RKO (cell line): ENCODE measurements around the gene GPR180.
A peak's percentile ranks its signal among the peaks of the same experiment; 100 is the strongest.
"Not testable (repeated sequence)": the region's sequence is repeated elsewhere in the genome, so short reads cannot be mapped to it uniquely, and the experiment has no call there.

Experiments used
- DNase-seq: peaks from one replicate; pipeline ENCODE4 v3.0.0-alpha.2; 2016; ENCODE audit warnings: low spot score

Gene GPR180

GRCh38 chr13:94596575-94596971 lies 5.1 kb upstream of the GPR180 start:
- no peak for DNase-seq

GRCh38 chr13:94598281-94598680 lies 3.4 kb upstream of the GPR180 start:
- no peak for DNase-seq

GRCh38 chr13:94599877-94600276 lies 1.8 kb upstream of the GPR180 start:
- DNase-seq = no peak

GRCh38 chr13:94602467-94602866 lies 810 bp downstream of the GPR180 start:
- no peak for DNase-seq

- no peak for DNase-seq
These were observed 5.4 kb downstream of the GPR180 start for GRCh38 chr13:94607056-94607455.

GRCh38 chr13:94607939-94608338 lies 6.3 kb downstream of the GPR180 start:
- no peak for DNase-seq

- no peak for DNase-seq
These were observed 6.9 kb downstream of the GPR180 start for GRCh38 chr13:94608586-94608985.

GRCh38 chr13:94609196-94609595 lies 7.5 kb downstream of the GPR180 start:
- no peak for DNase-seq

GRCh38 chr13:94610475-94610874 lies 8.8 kb downstream of the GPR180 start:
- DNase-seq = no peak

- no peak for DNase-seq
These were observed 10.4 kb downstream of the GPR180 start for GRCh38 chr13:94612050-94612449.

GRCh38 chr13:94613051-94613450 lies 11.4 kb downstream of the GPR180 start:
- no peak for DNase-seq

GRCh38 chr13:94617389-94618000 lies 15.8 kb downstream of the GPR180 start:
- peak; percentile 48 for DNase-seq

- DNase-seq = peak; percentile 48
These were observed 18.7 kb downstream of the GPR180 start for GRCh38 chr13:94620286-94620896.

GRCh38 chr13:94622344-94622743 lies 20.7 kb downstream of the GPR180 start:
- DNase-seq = no peak

GRCh38 chr13:94623316-94623715 lies 21.7 kb downstream of the GPR180 start:
- no peak for DNase-seq

GRCh38 chr13:94630858-94631257 lies 29.2 kb downstream of the GPR180 start:
- DNase-seq = no peak

GRCh38 chr13:94632226-94632980 lies 30.7 kb downstream of the GPR180 start:
- peak; percentile 7 for DNase-seq

- not testable (repeated sequence) for DNase-seq
These were observed 34.4 kb downstream of the GPR180 start for GRCh38 chr13:94636096-94636495.

- no peak for DNase-seq
These were observed 35.4 kb downstream of the GPR180 start for GRCh38 chr13:94636942-94637578.

GRCh38 chr13:94637677-94638076 lies 36.0 kb downstream of the GPR180 start:
- not testable (repeated sequence) for DNase-seq

GRCh38 chr13:94640721-94641120 lies 39.1 kb downstream of the GPR180 start:
- no peak for DNase-seq

- peak; percentile 47 for DNase-seq
These were observed 39.8 kb downstream of the GPR180 start for GRCh38 chr13:94641409-94641941.

GRCh38 chr13:94646904-94647303 lies 45.2 kb downstream of the GPR180 start:
- DNase-seq = no peak
